ENCODE results near the gene ASCC3.
"Not testable (repeated sequence)": the region's sequence is repeated elsewhere in the genome, so short reads cannot be mapped to it uniquely, and the experiment has no call there.

The ASCC3 gene

DNA sequence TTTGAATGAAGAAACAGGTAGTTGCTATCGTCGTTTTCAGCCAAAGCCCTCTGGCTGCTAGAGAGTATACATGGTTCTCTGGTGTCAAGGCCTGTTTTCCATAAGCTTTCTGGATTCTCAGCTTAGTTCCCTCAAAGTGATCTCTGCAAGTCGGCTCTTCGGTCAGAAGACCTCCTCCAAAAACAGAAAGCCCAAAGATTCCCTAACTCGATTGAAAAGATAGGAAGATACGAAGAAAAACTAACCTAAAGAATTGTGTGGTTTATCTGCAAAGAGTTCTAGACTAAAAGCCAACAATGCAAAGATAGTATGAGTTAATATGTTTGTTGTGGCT lies 545 bp upstream of the ASCC3 start:
- DNase-seq = no peak

DNA sequence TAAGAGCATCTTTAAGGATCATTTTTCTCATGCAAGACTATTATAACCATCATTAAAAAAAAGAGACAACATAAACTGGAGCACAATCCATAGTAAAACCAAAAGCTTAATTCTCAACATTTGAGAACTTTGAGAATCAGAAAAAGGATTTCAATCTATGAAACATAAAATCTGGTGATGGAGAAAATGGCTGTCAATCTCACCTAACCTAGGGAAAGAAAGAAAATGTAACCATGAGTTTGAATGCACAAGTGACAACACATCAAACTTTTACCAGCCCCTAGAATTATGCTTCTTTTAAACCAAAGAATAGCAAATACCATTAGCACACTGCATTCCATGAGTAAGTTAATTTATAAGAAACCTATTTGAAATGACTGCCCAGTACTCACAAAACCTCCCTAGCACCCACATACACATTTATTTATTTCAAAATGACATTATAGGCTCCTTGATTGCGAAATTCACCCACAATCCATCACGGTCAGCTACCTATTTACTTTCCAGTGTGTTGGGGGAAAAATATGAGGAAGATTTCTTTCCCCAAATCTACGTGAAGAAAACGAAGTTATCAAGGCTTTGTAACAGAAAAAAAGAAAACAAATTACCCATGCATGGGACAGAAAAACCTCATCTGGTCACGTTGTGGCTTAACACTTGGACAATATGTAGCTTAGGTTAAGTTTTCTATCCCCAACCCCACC lies 828 bp downstream of the ASCC3 start:
- no peak for DNase-seq

DNA sequence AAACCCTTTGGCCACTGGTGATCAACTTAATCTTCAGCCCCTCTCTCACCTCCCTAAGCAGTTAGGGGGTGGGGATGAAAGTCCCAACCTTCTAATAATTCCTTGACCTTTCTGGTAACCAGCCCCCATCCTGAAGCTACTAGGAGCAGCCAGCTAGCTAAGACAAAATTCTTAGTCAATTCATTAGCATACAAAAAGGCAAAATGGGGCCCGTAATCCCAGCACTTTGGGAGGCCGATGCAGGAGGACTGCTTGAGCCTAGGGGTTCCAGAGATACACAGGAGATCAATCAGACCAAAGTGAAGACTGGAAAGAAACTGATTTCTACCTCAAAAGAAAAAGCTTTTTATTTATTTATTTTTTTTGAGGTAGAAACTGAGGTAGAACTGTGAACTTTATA lies 1.8 kb downstream of the ASCC3 start:
- DNase-seq = no peak

DNA sequence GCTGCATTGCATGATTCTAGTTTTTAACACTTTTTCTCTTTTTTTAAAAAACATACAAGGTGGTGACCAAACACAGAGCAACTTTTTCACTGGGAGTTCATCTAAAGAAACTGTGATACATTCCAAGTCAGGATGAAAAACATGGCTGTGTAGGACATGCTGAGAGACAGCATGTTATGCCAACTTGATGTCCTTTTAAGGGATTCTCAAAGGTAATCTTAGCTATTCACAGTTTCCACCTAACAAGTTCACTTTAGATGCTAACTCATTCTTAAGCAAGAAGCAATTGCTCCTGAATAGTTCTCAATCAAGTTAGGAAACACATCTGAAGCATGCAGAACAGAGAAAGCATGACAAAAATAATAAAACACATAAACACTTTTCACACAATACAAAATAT lies 3.3 kb downstream of the ASCC3 start:
- no peak for DNase-seq

DNA sequence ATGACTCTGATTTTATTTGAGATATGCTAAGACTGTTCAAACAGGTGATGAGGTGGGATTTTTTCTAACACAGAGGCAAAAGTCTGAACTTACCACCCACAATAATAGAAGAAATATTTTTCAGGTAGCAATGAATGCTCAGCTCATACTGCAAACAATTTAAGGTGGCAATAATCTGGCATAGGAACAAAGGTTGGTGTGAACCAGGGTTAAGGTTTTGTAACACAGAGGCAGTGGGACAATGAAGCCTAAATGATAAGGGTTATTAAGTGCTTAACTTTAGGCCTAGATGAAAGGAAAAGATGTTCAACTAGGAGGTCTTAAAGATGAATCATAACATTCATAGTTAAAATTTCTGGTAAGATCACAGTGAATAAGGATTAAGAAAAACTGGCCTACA lies 4.9 kb downstream of the ASCC3 start:
- DNase-seq = no peak

DNA sequence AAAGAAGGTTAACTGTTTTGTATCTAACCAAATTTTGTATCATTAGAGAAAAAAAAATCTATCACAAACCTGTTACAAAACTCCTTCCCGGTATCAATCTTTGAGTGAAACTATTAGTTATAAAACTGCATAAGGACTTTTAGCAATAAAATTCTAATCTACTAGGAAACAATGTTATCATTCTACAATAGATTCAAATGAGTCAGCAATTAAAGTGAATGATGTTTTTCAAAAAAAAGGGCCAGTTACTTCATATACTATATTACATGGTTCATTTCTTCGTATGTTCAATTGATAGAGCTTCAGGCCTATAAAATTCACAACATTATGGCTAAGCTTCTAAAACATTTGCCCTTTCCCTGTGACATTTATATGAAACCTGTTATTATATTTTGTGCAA lies 15.6 kb downstream of the ASCC3 start:
- DNase-seq = no peak

DNA sequence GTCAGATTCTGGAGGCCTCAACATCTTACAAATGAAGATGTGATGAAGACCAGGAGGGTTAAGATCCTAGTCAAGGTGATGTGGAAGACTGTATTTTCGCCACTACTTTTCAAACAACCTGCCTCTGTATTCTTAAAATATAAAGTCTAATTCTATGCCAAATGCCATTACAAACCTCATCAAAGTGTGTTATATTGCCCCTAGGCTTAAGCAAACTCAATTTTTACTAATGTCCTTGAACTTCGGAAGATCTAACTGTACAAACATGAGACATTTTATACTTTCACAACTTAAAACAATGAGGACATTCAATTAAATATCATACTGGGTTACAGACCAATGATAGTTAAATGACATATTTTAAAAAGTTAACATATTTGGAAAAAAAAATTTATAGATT lies 19.1 kb downstream of the ASCC3 start:
- DNase-seq = no peak

DNA sequence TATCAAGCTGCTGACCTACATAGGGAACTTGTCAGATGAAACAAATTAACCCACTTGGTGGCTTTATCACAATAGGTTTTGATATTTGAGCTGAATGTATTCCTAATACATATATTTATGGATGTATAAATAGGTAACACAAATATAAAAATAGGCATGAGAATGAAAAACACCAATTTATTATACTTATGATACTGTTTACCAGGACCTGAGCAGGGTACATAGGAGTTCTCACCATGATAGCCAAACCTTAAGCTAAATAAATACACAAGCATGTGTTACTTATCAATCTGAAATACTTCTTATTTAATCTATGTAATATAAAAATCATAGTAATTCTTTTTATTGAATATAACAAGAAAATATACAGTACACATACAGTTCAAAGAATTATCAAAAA lies 25.0 kb downstream of the ASCC3 start:
- DNase-seq = no peak

DNA sequence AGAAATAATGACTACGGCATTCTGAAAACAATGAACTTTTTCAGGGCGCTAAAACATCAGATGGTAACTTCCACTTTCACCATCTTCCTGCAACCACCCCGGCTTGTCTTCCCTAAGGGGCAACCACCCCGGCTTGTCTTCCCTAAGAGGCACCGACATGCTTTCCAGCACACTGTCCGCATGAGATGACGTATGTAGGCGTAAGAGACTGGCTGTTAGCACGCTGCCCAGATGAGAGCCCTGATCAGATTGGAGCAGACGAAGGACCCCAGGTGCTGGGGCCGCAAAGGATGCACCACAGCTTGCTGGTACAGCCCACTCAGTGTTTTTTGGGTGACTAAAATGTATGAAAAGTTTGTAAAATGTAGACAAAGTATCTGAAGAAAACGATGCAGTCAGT lies 29.3 kb downstream of the ASCC3 start:
- DNase-seq = no peak

DNA sequence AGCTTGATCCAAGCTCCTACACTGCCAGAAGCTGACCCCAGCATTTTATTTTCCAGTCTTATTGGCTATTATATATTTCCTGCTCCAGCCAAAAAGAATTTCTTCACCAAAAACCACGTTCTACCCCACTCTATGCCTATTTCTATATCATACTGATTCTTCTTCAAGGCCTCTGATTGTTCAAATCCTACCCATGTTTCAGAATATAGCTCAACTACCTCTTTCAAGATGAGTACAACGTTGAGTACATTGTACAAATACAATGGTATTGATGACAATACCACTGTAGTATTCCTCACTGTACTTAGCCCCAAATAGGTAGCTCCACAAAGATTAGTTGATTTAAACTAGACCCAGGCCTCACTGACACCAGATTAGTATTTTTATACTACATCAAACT lies 31.0 kb downstream of the ASCC3 start:
- no peak for DNase-seq

DNA sequence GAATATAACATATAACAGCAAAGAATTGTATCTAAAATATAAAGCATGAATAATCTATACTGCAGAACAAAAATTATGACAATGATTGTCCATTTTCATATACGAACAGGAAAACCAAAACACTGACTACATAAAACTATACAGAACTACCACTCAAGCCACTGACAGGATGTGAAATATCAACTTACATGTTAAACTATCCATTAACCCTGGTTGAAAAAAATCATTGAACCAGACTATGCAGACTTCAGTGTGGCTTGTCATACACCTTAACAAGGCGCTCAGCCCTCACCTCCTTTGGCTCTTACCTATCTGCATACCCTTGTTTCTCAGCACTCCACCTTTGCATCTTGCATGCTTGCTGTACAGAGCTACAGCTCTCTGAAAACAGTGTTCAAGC lies 34.9 kb downstream of the ASCC3 start:
- DNase-seq = no peak

DNA sequence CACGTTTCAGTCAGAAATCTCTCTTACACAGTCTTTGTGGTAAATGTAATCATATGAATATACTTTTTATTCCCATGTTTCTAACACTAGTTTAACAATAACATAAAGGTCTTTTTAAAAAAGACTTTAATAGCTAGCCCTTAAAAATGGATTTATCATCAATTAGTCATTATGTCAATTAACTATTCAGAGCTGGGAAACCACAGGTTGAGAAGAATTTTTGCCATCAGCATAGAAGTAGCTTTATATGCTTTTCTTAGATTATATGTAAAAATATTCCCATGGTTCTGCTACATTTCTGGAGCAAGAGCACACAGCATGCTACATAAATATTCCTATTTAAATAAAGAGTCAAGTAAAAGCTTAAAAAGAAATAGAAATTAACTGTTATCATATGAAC lies 35.5 kb downstream of the ASCC3 start:
- DNase-seq = no peak

DNA sequence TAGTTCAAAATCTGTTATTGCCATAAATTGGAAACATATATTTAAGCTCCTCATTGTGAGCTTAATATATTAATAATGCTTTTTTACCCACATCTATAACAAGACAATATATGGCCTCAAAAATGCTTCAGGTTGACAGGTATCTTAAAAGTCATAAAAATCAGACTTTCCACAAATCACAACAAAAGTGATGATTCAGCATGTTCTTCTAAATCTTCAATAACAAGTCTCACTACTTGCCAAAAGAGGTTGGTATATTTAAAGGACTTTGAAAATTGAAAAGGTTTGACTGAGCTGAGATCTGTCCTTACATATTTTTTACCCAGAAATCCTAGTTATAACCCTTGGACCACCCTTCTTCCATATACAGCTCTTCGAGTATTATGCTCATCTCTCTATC lies 41.7 kb downstream of the ASCC3 start:
- no peak for DNase-seq

DNA sequence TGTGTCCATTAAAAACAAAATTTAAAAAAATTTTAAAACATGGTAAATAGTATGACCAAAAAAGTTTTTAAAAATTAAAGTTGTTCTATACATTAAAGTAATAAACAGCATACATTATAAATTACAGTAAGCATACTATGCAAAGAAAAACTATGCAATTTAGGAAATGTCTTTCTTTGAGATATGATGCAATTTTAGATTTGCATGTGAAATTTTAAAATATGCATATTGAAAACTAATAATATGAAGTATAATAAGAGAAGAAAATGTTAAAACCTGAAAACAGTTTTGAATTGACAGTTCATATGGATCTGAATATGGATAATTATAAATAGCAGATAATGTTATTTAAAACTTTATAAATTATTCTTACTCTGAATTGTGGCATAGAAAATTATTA lies 43.1 kb downstream of the ASCC3 start:
- no peak for DNase-seq

DNA sequence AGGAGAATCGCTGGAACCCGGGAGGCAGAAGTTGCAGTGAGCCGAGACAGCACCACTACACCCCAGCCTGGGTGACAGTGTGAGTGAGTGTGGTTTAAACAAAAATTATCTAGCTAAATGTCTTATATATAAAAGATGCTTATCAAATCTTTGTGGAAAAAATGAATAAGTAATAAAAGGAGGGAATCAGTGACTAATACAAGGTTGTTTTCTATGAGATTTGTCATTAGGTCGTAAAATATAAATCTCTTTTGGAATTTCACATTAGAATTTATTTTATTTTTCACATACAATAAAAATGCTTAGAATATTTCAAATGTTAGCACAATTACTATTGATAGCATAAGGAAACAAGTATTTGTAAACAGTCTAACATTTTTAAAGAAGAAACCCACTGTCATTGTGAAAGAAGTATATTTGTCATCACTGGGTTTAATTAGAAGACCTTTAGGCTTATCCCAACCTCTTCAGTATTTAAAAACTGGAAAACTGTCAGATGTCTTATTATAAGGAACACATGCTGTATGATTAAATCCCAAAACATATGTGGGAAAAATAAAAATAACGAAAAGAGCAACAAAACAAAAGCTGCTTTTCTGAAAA lies 47.1 kb downstream of the ASCC3 start:
- no peak for DNase-seq

DNA sequence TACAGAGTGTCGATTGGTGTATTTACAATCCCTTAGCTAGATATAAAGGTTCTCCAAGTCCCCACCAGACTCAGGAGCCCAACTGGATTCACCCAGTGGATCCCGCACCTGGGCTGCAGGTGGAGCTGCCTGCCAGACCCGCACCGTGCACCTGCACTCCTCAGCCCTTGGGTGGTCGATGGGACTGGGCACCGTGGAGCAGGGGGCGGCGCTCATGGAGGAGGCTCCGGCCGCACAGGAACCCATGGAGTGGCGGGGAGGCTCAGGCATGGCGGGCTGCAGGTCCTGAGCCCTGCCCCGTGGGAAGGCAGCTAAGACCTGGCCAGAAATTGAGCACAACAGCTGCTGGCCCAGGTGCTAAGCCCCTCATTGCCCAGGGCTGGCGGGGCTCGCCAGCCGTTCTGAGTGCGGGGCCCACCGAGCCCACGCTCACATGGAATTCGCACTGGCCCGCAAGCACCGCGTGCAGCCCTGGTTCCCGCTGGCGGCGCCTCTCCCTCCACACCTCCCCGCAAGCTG lies 52.0 kb downstream of the ASCC3 start:
- not testable (repeated sequence) for DNase-seq

DNA sequence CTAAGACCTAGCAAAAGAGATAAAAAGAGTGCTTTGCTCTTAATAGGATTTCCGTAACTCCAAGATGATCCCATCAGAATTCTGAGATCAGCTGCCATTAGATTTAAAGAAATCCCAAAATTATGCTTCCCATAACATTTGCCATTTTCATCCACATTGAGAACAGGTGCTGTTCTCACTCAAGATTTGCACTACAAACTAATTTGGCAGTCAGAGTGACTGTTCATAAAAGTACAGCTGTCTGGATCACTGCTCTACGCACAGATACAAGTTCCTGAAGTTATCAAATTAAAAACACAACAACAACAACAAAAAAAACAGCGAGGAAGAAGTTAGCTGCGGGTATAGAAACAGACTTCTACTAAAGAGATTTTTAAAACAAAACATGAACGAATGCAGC lies 58.1 kb downstream of the ASCC3 start:
- DNase-seq = no peak

DNA sequence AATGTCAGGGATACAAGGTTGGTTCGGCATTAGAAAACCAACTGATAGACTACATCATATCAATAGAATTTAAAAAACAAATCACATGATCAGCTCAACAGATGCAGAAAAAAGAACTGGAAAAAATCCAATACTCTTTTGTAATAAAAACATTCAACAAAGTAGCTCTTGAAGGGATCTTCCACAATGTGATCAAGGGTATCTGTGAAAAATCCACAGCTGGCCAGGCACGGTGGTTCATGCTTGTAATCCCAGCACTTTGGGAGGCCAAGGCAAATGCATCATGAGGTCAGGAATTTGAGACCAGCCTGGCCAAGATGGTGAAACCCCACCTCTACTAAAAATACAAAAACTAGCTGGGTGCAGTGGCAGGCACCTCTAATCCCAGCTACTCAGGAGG lies 63.1 kb downstream of the ASCC3 start:
- DNase-seq = no peak

DNA sequence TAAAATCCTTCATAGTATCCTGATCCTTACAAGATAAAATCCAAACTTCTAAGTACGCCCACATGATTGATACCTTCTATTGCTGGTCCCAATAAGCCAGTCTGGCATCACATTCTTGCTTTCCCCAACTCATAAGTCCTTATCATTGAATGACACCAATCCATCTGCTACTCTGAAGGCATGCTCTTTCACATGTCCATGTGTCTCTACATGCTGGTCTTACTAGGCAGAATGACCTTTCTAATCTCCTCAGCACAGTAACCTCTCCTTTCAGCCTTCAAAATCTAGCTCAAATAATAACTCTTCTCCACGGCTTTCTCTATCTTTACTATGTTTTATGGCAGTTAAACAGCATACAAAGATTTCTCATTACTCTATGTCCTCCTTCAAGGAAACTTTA lies 71.1 kb downstream of the ASCC3 start:
- no peak for DNase-seq

DNA sequence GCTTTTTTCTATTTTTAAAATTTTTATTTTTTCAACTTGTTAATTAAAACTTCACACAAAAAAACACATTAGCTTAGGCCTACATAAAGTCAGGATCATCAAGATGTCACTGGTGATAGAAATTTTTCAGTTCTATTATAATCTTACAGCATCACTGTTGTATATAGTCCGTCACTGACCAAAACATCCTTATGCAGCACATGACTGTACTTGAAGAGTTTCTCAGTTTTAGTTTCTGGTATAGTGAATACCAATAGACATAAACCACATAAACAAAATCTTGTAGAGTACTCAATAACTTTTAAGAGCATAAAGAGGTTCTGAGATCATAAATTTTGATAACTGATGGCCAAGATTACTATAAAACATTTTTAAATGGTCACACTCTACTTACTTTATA lies 71.8 kb downstream of the ASCC3 start:
- DNase-seq = no peak

DNA sequence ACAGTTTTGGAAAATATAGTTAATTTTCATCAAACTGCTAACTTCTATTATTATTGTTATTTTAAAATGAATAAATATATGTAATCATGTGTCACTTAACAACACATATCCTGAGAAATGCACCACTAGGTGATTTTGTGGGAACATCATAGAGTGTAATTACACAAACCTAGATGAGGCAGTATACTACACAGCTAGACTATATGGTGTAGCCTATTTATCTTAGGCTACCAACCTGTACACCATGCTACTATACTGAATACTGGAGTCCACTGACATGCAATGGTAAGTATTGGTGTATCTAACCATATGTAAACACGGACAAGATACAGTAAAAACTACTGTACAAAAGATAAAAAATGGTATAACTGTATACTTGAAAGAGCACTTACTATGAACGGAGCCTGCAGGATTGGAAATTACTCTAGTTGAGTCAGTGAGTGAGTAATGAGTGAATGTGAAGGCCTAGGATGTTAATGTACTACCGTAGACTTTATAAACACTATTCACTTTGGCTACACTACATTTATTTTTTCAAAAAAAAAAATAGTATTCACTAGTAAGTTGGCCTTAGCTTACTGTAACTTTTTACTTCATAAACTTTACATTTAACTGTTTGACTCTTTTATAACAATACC lies 72.4 kb downstream of the ASCC3 start:
- no peak for DNase-seq

DNA sequence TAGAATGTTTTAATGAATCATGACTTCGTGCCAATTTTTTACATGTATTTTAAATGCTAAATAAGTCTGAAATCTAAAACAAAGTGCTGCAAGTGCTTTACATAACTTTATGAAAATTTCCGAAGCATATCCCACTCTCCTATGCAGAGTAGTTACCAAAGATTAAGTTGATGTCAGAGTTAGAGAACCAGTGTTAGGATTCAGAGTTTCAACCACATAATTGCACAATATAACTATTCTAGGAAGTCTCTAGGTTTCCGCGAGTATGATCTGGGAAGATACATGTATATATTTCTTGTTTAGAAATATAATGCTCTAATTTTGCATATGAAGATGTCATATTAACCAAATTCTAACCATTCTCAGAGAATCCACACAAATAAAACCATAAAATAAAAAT lies 74.8 kb downstream of the ASCC3 start:
- no peak for DNase-seq

DNA sequence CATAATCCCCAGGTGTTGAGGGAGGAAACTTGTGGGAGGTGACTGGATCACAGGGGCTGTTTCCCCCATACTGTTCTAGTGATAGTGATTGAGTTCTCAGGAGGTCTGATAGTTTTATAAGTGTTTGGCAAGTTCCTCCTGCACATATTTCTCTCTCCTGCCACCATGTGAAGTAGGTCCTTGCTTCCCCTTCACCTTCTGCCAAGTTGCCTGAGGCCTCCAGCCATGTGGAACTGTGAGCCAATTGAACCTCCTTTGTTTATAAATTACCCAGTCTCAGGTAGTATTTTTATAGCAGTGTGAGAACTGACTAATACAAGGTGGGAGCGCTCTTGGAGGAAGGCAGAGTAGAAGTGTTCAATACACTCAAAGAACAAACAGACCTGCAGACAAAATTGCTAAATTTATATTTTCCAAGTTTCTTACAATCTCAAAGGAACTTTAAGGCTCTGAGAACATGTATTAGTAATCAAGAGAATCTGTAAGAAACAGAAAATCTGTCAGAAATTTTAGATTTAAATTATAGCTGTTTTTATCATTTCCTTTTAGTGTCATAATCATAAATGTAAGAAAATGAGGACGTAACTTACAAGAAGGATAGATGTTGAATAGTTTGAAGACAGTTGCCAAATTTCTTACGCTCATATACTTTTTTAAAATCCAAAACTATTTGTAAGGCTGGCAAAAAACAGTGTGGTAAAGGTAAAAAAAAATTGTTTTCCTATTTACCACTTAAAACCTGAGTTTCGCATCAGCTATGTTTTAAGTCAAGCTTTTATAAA lies 77.7 kb downstream of the ASCC3 start:
- no peak for DNase-seq

DNA sequence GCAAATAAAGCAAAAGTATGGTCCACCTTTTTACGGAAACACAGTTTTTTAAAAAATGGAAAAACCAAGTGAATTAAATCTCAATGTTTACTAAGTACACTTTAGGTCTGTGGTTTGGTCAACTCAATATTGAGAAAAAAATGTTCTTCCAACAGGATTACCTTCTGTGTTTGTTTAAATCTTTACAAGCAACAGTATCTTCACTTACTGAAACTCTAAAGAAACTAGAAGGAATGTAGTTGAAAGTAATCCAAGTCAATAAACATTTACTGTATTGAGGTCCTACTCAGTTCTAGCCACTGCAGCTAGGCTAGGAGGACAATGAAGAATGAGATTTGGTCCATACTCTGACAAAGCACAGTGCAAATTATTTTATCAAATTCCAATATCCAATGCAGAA lies 80.1 kb downstream of the ASCC3 start:
- no peak for DNase-seq
